GM12878 (cell line): ENCODE results near the gene ZDHHC18. TPM values are rescaled to one million over a fixed set of nuclear protein-coding genes. Genes with fewer than 3 reads are reported as not detected.

ENCODE experiments used
- polyA plus RNA-seq, 11 experiments: library from polyadenylated mRNA; depleted of rRNA in 4 of 11; unstranded in 6 of 11; stranded (reverse) in 5 of 11; fragments of >200 nt; fragmentation: Nextera tagmentation in 4 of 11; fragmentation: Illumina TruSeq in 1 of 11; extraction: Ambion mirVana in 4 of 11; extraction: Trizol in 1 of 11; gene quantifications; 1 replicate in 1 of 11; 2 replicates in 10 of 11; pipeline versions ENCODE4 v1.2.1 to v1.2.3, GENCODE V29; 2011 to 2016; ENCODE audit warnings: inconsistent platforms in 2 of 11, missing spikeins in 2 of 11, low read depth in 1 of 11
- small RNA-seq: library from RNA; depleted of rRNA; stranded (forward); fragments of <200 nt; gene quantifications from one replicate; pipeline ENCODE3, GENCODE V24; 2014
- total RNA-seq, 4 experiments: library from RNA; depleted of rRNA in 3 of 4; stranded (reverse); fragments of >200 nt in 3 of 4; fragmentation: Illumina TruSeq in 1 of 4; extraction: Trizol in 1 of 4; gene quantifications; 2 replicates each; pipeline versions ENCODE4 v1.2.1 to v1.2.3, GENCODE V29; 2013 to 2021

ZDHHC18 gene
- total and polyA plus RNA-seq, 10 of the 15 experiments (the other 5 are each of a cell fraction or from before 2014, with no cell fraction given) = 0.40 to 81.2 (median 21.3) TPM

Small RNA genes within 50 kb of the gene (small RNA-seq; reads per million reads assigned to genes)
- gene RN7SL165P = not detected

Other genes starting within 250 kb of the ZDHHC18 start
Only the 7 nearest of the 10 such genes appear.
- gene ARID1A, start 130.7 kb upstream of the ZDHHC18 start, total RNA-seq (2014; rRNA removed) = 20.5 and 24.3 TPM in 2 replicates
- 22.7 and 23.6 TPM in 2 replicates for gene ARID1A, start 130.7 kb upstream of the ZDHHC18 start, total RNA-seq (2014; rRNA removed; fragmentation: Illumina TruSeq; extraction: Trizol)
- gene ARID1A, start 130.7 kb upstream of the ZDHHC18 start, total RNA-seq (2021) = 93.4 and 98.0 TPM in 2 replicates
- 9.4 and 13.1 TPM in 2 replicates for gene ARID1A, start 130.7 kb upstream of the ZDHHC18 start, polyA plus RNA-seq (2011; rRNA removed)
- gene ARID1A, start 130.7 kb upstream of the ZDHHC18 start, polyA plus RNA-seq (2014; fragmentation: Illumina TruSeq; extraction: Trizol) = 59.0 and 75.1 TPM in 2 replicates
- gene ARID1A, start 130.7 kb upstream of the ZDHHC18 start, polyA plus RNA-seq (2014; fragmentation: Nextera tagmentation; extraction: Ambion mirVana) = 10 to 100 TPM in 1 of 2 experiments, 1 to 10 TPM in 1; 10.0 to 24.5 TPM
- gene ARID1A, start 130.7 kb upstream of the ZDHHC18 start, polyA plus RNA-seq (2014; rRNA removed) = 41.6 and 57.8 TPM in 2 replicates
- gene ARID1A, start 130.7 kb upstream of the ZDHHC18 start, polyA plus RNA-seq (2016; fragmentation: Nextera tagmentation; extraction: Ambion mirVana) = 10 to 100 TPM; 22.2 to 22.8 TPM
- 13.5 and 15.4 TPM in 2 replicates for gene PIGV, start 38.7 kb upstream of the ZDHHC18 start, total RNA-seq (2014; rRNA removed)
- gene PIGV, start 38.7 kb upstream of the ZDHHC18 start, total RNA-seq (2014; rRNA removed; fragmentation: Illumina TruSeq; extraction: Trizol) = 10.9 and 11.1 TPM in 2 replicates
- 10.4 and 10.7 TPM in 2 replicates for gene PIGV, start 38.7 kb upstream of the ZDHHC18 start, total RNA-seq (2021)
- gene PIGV, start 38.7 kb upstream of the ZDHHC18 start, polyA plus RNA-seq (2011; rRNA removed) = 11.0 and 17.3 TPM in 2 replicates
- gene PIGV, start 38.7 kb upstream of the ZDHHC18 start, polyA plus RNA-seq (2014; fragmentation: Illumina TruSeq; extraction: Trizol) = 10.4 and 11.2 TPM in 2 replicates
- 10 to 100 TPM in 1 of 2 experiments, 1 to 10 TPM in 1; 8.8 to 12.8 TPM for gene PIGV, start 38.7 kb upstream of the ZDHHC18 start, polyA plus RNA-seq (2014; fragmentation: Nextera tagmentation; extraction: Ambion mirVana)
- gene PIGV, start 38.7 kb upstream of the ZDHHC18 start, polyA plus RNA-seq (2014; rRNA removed) = 8.0 and 9.8 TPM in 2 replicates
- gene PIGV, start 38.7 kb upstream of the ZDHHC18 start, polyA plus RNA-seq (2016; fragmentation: Nextera tagmentation; extraction: Ambion mirVana) = 10 to 100 TPM; 15.8 to 18.1 TPM
- gene SFN, start 36.5 kb downstream of the ZDHHC18 start, total RNA-seq (2014; rRNA removed) = 2.0 and 2.7 TPM in 2 replicates
- gene SFN, start 36.5 kb downstream of the ZDHHC18 start, total RNA-seq (2014; rRNA removed; fragmentation: Illumina TruSeq; extraction: Trizol) = 1.7 and 2.1 TPM in 2 replicates
- 2.9 and 4.1 TPM in 2 replicates for gene SFN, start 36.5 kb downstream of the ZDHHC18 start, total RNA-seq (2021)
- gene SFN, start 36.5 kb downstream of the ZDHHC18 start, polyA plus RNA-seq (2011; rRNA removed) = 0.06 and 0.19 TPM in 2 replicates
- 0.14 and 1.2 TPM in 2 replicates for gene SFN, start 36.5 kb downstream of the ZDHHC18 start, polyA plus RNA-seq (2014; fragmentation: Illumina TruSeq; extraction: Trizol)
- gene SFN, start 36.5 kb downstream of the ZDHHC18 start, polyA plus RNA-seq (2014; fragmentation: Nextera tagmentation; extraction: Ambion mirVana) = under 1 TPM; 0.27 to 0.33 TPM
- gene SFN, start 36.5 kb downstream of the ZDHHC18 start, polyA plus RNA-seq (2014; rRNA removed) = 2.7 and 3.2 TPM in 2 replicates
- gene SFN, start 36.5 kb downstream of the ZDHHC18 start, polyA plus RNA-seq (2016; fragmentation: Nextera tagmentation; extraction: Ambion mirVana) = under 1 TPM; 0.63 to 0.82 TPM
- 17.6 and 20.6 TPM in 2 replicates for gene GPN2, start 63.6 kb downstream of the ZDHHC18 start, total RNA-seq (2014; rRNA removed)
- 12.2 and 15.8 TPM in 2 replicates for gene GPN2, start 63.6 kb downstream of the ZDHHC18 start, total RNA-seq (2014; rRNA removed; fragmentation: Illumina TruSeq; extraction: Trizol)
- 41.1 and 47.8 TPM in 2 replicates for gene GPN2, start 63.6 kb downstream of the ZDHHC18 start, total RNA-seq (2021)
- gene GPN2, start 63.6 kb downstream of the ZDHHC18 start, polyA plus RNA-seq (2011; rRNA removed) = 28.3 and 61.4 TPM in 2 replicates
- 15.3 and 17.7 TPM in 2 replicates for gene GPN2, start 63.6 kb downstream of the ZDHHC18 start, polyA plus RNA-seq (2014; fragmentation: Illumina TruSeq; extraction: Trizol)
- 10 to 100 TPM in 1 of 2 experiments, 1 to 10 TPM in 1; 8.3 to 17.4 TPM for gene GPN2, start 63.6 kb downstream of the ZDHHC18 start, polyA plus RNA-seq (2014; fragmentation: Nextera tagmentation; extraction: Ambion mirVana)
- 28.9 and 32.7 TPM in 2 replicates for gene GPN2, start 63.6 kb downstream of the ZDHHC18 start, polyA plus RNA-seq (2014; rRNA removed)
- 10 to 100 TPM; 51.1 to 59.7 TPM for gene GPN2, start 63.6 kb downstream of the ZDHHC18 start, polyA plus RNA-seq (2016; fragmentation: Nextera tagmentation; extraction: Ambion mirVana)
- gene GPATCH3, start 73.8 kb downstream of the ZDHHC18 start, total RNA-seq (2014; rRNA removed) = 9.2 and 10.1 TPM in 2 replicates
- 5.8 and 7.5 TPM in 2 replicates for gene GPATCH3, start 73.8 kb downstream of the ZDHHC18 start, total RNA-seq (2014; rRNA removed; fragmentation: Illumina TruSeq; extraction: Trizol)
- gene GPATCH3, start 73.8 kb downstream of the ZDHHC18 start, total RNA-seq (2021) = 11.5 and 13.4 TPM in 2 replicates
- 2.5 and 4.5 TPM in 2 replicates for gene GPATCH3, start 73.8 kb downstream of the ZDHHC18 start, polyA plus RNA-seq (2011; rRNA removed)
- 4.8 and 7.8 TPM in 2 replicates for gene GPATCH3, start 73.8 kb downstream of the ZDHHC18 start, polyA plus RNA-seq (2014; fragmentation: Illumina TruSeq; extraction: Trizol)
- gene GPATCH3, start 73.8 kb downstream of the ZDHHC18 start, polyA plus RNA-seq (2014; fragmentation: Nextera tagmentation; extraction: Ambion mirVana) = 1 to 10 TPM in 1 of 2 experiments, under 1 TPM in 1; 0.56 to 2.9 TPM
- 9.6 and 11.8 TPM in 2 replicates for gene GPATCH3, start 73.8 kb downstream of the ZDHHC18 start, polyA plus RNA-seq (2014; rRNA removed)
- 10 to 100 TPM; 11.2 to 12.9 TPM for gene GPATCH3, start 73.8 kb downstream of the ZDHHC18 start, polyA plus RNA-seq (2016; fragmentation: Nextera tagmentation; extraction: Ambion mirVana)
- not detected in 2 replicates for gene NR0B2, start 87.3 kb downstream of the ZDHHC18 start, total RNA-seq (2014; rRNA removed)
- not detected in 2 replicates for gene NR0B2, start 87.3 kb downstream of the ZDHHC18 start, total RNA-seq (2014; rRNA removed; fragmentation: Illumina TruSeq; extraction: Trizol)
- not detected in 2 replicates for gene NR0B2, start 87.3 kb downstream of the ZDHHC18 start, total RNA-seq (2021)
- gene NR0B2, start 87.3 kb downstream of the ZDHHC18 start, polyA plus RNA-seq (2011; rRNA removed) = not detected in 2 replicates
- gene NR0B2, start 87.3 kb downstream of the ZDHHC18 start, polyA plus RNA-seq (2014; fragmentation: Illumina TruSeq; extraction: Trizol) = not detected in 2 replicates
- not detected for gene NR0B2, start 87.3 kb downstream of the ZDHHC18 start, polyA plus RNA-seq (2014; fragmentation: Nextera tagmentation; extraction: Ambion mirVana)
- gene NR0B2, start 87.3 kb downstream of the ZDHHC18 start, polyA plus RNA-seq (2014; rRNA removed) = not detected in 2 replicates
- not detected for gene NR0B2, start 87.3 kb downstream of the ZDHHC18 start, polyA plus RNA-seq (2016; fragmentation: Nextera tagmentation; extraction: Ambion mirVana)
- 71.4 and 76.0 TPM in 2 replicates for gene NUDC, start 95.1 kb downstream of the ZDHHC18 start, total RNA-seq (2014; rRNA removed)
- 50.3 and 58.7 TPM in 2 replicates for gene NUDC, start 95.1 kb downstream of the ZDHHC18 start, total RNA-seq (2014; rRNA removed; fragmentation: Illumina TruSeq; extraction: Trizol)
- gene NUDC, start 95.1 kb downstream of the ZDHHC18 start, total RNA-seq (2021) = 75.4 and 77.6 TPM in 2 replicates
- 15.8 and 34.9 TPM in 2 replicates for gene NUDC, start 95.1 kb downstream of the ZDHHC18 start, polyA plus RNA-seq (2011; rRNA removed)
- 39.3 and 76.3 TPM in 2 replicates for gene NUDC, start 95.1 kb downstream of the ZDHHC18 start, polyA plus RNA-seq (2014; fragmentation: Illumina TruSeq; extraction: Trizol)
- 10 to 100 TPM in 1 of 2 experiments, 1 to 10 TPM in 1; 5.5 to 15.1 TPM for gene NUDC, start 95.1 kb downstream of the ZDHHC18 start, polyA plus RNA-seq (2014; fragmentation: Nextera tagmentation; extraction: Ambion mirVana)
- gene NUDC, start 95.1 kb downstream of the ZDHHC18 start, polyA plus RNA-seq (2014; rRNA removed) = 51.8 and 58.8 TPM in 2 replicates
- gene NUDC, start 95.1 kb downstream of the ZDHHC18 start, polyA plus RNA-seq (2016; fragmentation: Nextera tagmentation; extraction: Ambion mirVana) = 100 to 1,000 TPM; 208 to 227 TPM